HUES6 (cell line): ENCODE data around the gene CHRDL2.
A peak's percentile ranks its signal among the peaks of the same experiment; 100 is the strongest.

ENCODE experiments used
- H3K27ac ChIP-seq: 2 replicates; pipeline ENCODE4 v1.7.0; 2013; ENCODE audit warnings: low read depth, mild to moderate bottlenecking, low read length, inconsistent platforms
- H3K27me3 ChIP-seq: 2 replicates; pipeline ENCODE4 v1.6.1; 2013; ENCODE audit warnings: low read length; ENCODE audit not compliant: control insufficient read depth, insufficient read depth
- H3K36me3 ChIP-seq: 2 replicates; pipeline ENCODE4 v1.6.1; 2013; ENCODE audit warnings: low read length; ENCODE audit not compliant: control insufficient read depth, insufficient read depth
- H3K4me1 ChIP-seq: 2 replicates; pipeline ENCODE4 v1.6.1; 2013; ENCODE audit warnings: low read length; ENCODE audit not compliant: control insufficient read depth, insufficient read depth
- H3K4me3 ChIP-seq: 2 replicates; pipeline ENCODE4 v1.5.1; 2013; ENCODE audit warnings: low read depth, low read length
- H3K9ac ChIP-seq: one replicate; pipeline ENCODE4 v1.6.1; 2013; ENCODE audit warnings: mild to moderate bottlenecking, low read length
- H3K9me3 ChIP-seq: 2 replicates; pipeline ENCODE4 v1.6.1; 2013; ENCODE audit warnings: low read depth, low read length; ENCODE audit not compliant: control insufficient read depth, insufficient read depth

The CHRDL2 gene

DNA sequence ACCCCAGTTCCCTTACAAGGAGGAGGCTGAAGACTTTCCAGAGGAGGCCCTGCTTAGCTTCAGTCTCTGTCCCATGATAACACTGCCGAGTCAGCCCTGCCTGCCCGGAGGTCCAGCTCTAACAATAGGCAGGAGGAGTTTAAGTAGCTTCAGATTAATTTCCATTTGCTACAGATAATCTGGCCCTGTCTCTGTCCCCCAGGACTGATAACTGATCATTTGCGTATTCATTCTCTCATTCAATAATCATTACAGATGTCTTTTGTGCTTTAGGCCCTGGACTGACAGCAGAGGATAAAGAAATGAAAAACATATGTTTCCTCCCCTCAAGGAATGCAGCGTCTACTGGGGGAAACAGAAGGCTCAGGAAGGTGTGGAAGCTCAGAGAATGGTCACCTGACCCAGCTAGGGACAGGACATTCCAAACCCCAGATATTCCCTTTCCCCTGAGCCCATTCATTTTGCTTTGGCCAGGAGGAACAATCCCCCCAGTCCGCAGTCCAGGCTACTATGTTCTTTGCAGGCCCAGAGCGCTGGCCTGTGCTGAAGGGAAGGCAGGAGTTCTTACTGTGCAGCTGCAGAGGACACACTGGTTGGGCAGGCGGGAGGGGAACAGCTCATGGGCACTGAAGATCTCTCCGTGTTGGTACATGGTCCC, 20.8 kb downstream of the CHRDL2 start:
- no peaks in the 10 kb centered on the region for H3K36me3 ChIP-seq
- no peaks in the 10 kb centered on the region for H3K9me3 ChIP-seq
- H3K9ac ChIP-seq, result no peak overlapping the region
- no peak overlapping the region for H3K4me3 ChIP-seq
- no peak overlapping the region for H3K27ac ChIP-seq
- H3K4me1 ChIP-seq, result peaks cover 16% of the 10 kb centered on the region
- H3K27me3 ChIP-seq, result no peaks in the 10 kb centered on the region

DNA sequence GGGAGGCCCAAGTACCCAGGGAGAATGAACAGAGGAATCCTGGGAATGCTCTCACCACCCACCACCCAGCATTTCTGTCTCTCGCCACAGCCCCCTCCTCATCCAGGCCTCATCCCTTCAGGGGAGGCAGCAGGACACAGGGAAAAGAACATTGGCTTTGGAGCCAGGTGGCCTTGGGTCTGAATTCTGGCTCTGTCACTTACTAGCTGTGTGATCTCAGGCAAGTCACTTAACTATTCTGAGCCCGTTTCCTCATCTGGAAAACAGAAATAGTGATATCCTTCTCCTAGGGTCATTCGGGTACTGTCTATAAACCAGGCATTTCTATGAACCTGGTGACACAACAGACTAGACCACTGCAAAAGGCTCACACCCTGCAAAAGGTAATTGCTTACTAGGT, 22.1 kb downstream of the CHRDL2 start:
- Histone ChIP-seq H3K4me1 (peaks cover 16% of the 10 kb centered on the region), H3K27me3 (no peaks in the 10 kb centered on the region), H3K27ac (no peak overlapping the region), H3K4me3 (no peak overlapping the region), H3K9ac (no peak overlapping the region), H3K9me3 (no peaks in the 10 kb centered on the region), H3K36me3 (no peaks in the 10 kb centered on the region)

GRCh38 chr11:74707602-74708510, 23.4 kb downstream of the CHRDL2 start:
- Histone ChIP-seq H3K9me3 (no peaks in the 10 kb centered on the region), H3K9ac (no peak overlapping the region), H3K36me3 (no peaks in the 10 kb centered on the region), H3K27ac (no peak overlapping the region), H3K4me3 (no peak overlapping the region), H3K27me3 (no peaks in the 10 kb centered on the region; the same call in 1 of the 2 replicates), H3K4me1 (peaks cover 16% of the 10 kb centered on the region)

DNA sequence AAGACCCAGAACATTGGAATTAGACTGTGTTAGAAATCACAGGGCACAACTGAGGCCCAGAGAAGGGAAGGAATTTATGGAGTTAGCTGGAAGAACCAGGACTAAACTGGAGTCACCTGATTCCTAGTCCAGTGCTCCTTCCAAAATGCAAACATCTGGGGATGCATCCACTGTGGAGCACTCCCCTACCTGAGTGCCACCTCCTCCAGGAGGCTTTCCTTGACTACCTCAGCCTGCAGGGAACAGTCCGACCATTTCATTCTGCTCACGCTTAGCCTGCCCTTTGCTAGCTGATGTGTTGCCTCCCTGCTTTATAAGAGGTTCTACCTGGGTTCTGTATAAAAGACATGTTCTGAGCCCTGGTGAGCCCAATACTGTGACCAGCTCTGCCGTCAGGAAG, 24.0 kb downstream of the CHRDL2 start:
- Histone ChIP-seq H3K4me3 (no peak overlapping the region), H3K27ac (no peak overlapping the region), H3K9me3 (no peaks in the 10 kb centered on the region), H3K27me3 (no peaks in the 10 kb centered on the region; the same call in 1 of the 2 replicates), H3K4me1 (peaks cover 16% of the 10 kb centered on the region), H3K9ac (no peak overlapping the region), H3K36me3 (no peaks in the 10 kb centered on the region)

- no peaks in the 10 kb centered on the region; the same call in 1 of the 2 replicates for H3K27me3 ChIP-seq
- no peaks in the 10 kb centered on the region for H3K9me3 ChIP-seq
- H3K36me3 ChIP-seq, result no peaks in the 10 kb centered on the region
- H3K4me3 ChIP-seq, result no peak overlapping the region
- no peak overlapping the region for H3K27ac ChIP-seq
- H3K9ac ChIP-seq, result no peak overlapping the region
- H3K4me1 ChIP-seq, result peaks cover 5% of the 10 kb centered on the region; the same call in 1 of the 2 replicates
Measured at GRCh38 chr11:74703211-74703610, 28.0 kb downstream of the CHRDL2 start.

GRCh38 chr11:74702383-74703007, 28.7 kb downstream of the CHRDL2 start:
- Histone ChIP-seq H3K9me3 (no peaks in the 10 kb centered on the region), H3K27ac (no peak overlapping the region), H3K9ac (no peak overlapping the region), H3K4me1 (peaks cover 1% of the 10 kb centered on the region; the same call in 1 of the 2 replicates), H3K36me3 (no peaks in the 10 kb centered on the region), H3K4me3 (no peak overlapping the region), H3K27me3 (no peaks in the 10 kb centered on the region; the same call in 1 of the 2 replicates)

- Histone ChIP-seq H3K27ac (no peak overlapping the region), H3K9ac (no peak overlapping the region), H3K36me3 (no peaks in the 10 kb centered on the region), H3K27me3 (no peaks in the 10 kb centered on the region; the same call in 1 of the 2 replicates), H3K4me1 (peaks cover 13% of the 10 kb centered on the region), H3K4me3 (no peak overlapping the region), H3K9me3 (no peaks in the 10 kb centered on the region)
Measured at GRCh38 chr11:74701351-74701750, 29.9 kb downstream of the CHRDL2 start.

GRCh38 chr11:74699615-74700396, 31.4 kb downstream of the CHRDL2 start:
- Histone ChIP-seq H3K4me3 (no peak overlapping the region), H3K9ac (no peak overlapping the region), H3K27me3 (no peaks in the 10 kb centered on the region; the same call in 1 of the 2 replicates), H3K4me1 (peaks cover 16% of the 10 kb centered on the region), H3K36me3 (no peaks in the 10 kb centered on the region), H3K27ac (no peak overlapping the region), H3K9me3 (no peaks in the 10 kb centered on the region)

DNA sequence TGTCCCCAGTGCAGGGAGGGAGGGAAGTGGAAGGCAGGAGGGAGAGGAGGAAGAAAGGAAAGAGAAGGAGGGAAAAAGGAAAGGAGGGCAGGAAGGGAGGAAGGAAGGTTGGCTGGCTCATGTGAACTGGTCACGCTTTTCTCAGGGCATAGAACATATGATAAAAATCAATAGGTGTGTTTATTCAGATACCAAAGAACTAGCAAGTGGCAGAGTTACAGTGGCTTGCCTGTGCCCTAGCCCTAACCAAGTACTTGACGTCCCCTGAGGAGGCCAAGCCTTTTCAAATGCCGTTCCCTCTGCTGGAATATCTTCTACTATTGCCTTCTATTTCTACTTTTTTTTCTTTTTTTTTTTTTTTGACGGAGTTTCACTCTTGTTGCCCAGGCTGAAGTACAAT, 33.5 kb downstream of the CHRDL2 start:
- H3K36me3 ChIP-seq, result no peaks in the 10 kb centered on the region
- H3K27ac ChIP-seq, result no peak overlapping the region
- H3K4me3 ChIP-seq, result no peak overlapping the region
- no peaks in the 10 kb centered on the region for H3K9me3 ChIP-seq
- H3K9ac ChIP-seq, result no peak overlapping the region
- H3K27me3 ChIP-seq, result no peaks in the 10 kb centered on the region
- peaks cover 16% of the 10 kb centered on the region for H3K4me1 ChIP-seq

- Histone ChIP-seq H3K9me3 (no peaks in the 10 kb centered on the region), H3K9ac (no peak overlapping the region), H3K27ac (no peak overlapping the region), H3K4me3 (peak overlapping the region; percentile 25; the same call in 1 of the 2 replicates), H3K4me1 (peaks cover 16% of the 10 kb centered on the region), H3K27me3 (no peaks in the 10 kb centered on the region), H3K36me3 (no peaks in the 10 kb centered on the region)
Measured at GRCh38 chr11:74696939-74697675, 34.1 kb downstream of the CHRDL2 start.
